Right lobe of liver (tissue), 6 donors: ENCODE data around the gene SGCD. TPM values are rescaled to one million over a fixed set of nuclear protein-coding genes. Genes with fewer than 3 reads are reported as not detected.

ENCODE experiments used
- ATAC-seq, 4 donors: fragments of 200-7000 bp; cut with Tn5 transposase; one replicate each; pipeline ENCODE4 v1.9.1; 2020; ENCODE audit warnings: mild to moderate bottlenecking in 4 of 4, moderate library complexity in 4 of 4
- DNase-seq, 3 donors: peaks; one replicate each; pipeline ENCODE4 v3.0.0-alpha.2; 2020
- H3K27ac ChIP-seq, 3 donors: fragments of 200-600 bp; one replicate each; pipeline ENCODE4 v1.8.0; 2022
- H3K27me3 ChIP-seq, 2 donors: fragments of 200-600 bp; one replicate each; pipeline ENCODE4 v1.8.0; 2022
- H3K36me3 ChIP-seq, 4 donors: fragments of 200-600 bp; sonication (generic) in 1 of 4; one replicate each; pipeline versions ENCODE4 v1.5.1 to v1.8.0; 2017 to 2022; ENCODE audit warnings: control low read depth in 1 of 4
- H3K4me1 ChIP-seq, 4 donors: fragments of 200-600 bp; sonication (generic) in 1 of 4; one replicate each; pipeline versions ENCODE4 v1.5.1 to v1.8.0; 2017 to 2022; ENCODE audit warnings: control low read depth in 1 of 4
- H3K4me3 ChIP-seq, 3 donors: fragments of 200-600 bp; one replicate each; pipeline ENCODE4 v1.8.0; 2022
- H3K9me3 ChIP-seq, 4 donors: fragments of 200-600 bp; sonication (generic) in 1 of 4; one replicate each; pipeline versions ENCODE4 v1.5.1 to v1.8.0; 2017 to 2022; ENCODE audit warnings: control low read depth in 1 of 4
- CTCF ChIP-seq, 4 donors: fragments of 200-600 bp in 3 of 4; fragments of 450-650 bp in 1 of 4; IDR thresholded peaks; one replicate each; pipeline versions ENCODE4 v1.5.1 to v1.8.0; 2016 to 2022; ENCODE audit warnings: antibody characterized with exemption in 4 of 4, mild to moderate bottlenecking in 2 of 4
- POLR2A ChIP-seq: fragments of 450-650 bp; IDR thresholded peaks from one replicate; pipeline ENCODE4 v1.6.1; 2017; ENCODE audit warnings: antibody characterized with exemption, mild to moderate bottlenecking
- WGBS: methylation state at CpG from one replicate; pipeline ENCODE4 v1.1.6; 2018; ENCODE audit warnings: low coverage, low lambda C conversion rate; ENCODE audit not compliant: insufficient coverage; ENCODE audit errors: missing lambda C conversion rate; 5-methylcytosine and 5-hydroxymethylcytosine counted together
- intact Hi-C, 2 donors: fragments of 100-400 bp; cut with DNase I; formaldehyde crosslinking; loops; one replicate each; pipeline versions ENCODE4 v1.11.2 to v1.14.1; 2022
- total RNA-seq, 6 experiments: library from RNA; depleted of rRNA in 2 of 6; stranded (reverse); fragments of >200 nt in 2 of 6; fragmentation: NEBNext Ultra II Directional in 3 of 6; extraction: Animal tissue kit (Norgen Biotek cat#: 25700) in 3 of 6; gene quantifications; one replicate each; pipeline versions ENCODE4 v1.1.0 to v1.2.4, GENCODE V29; 2016 to 2023
- donor health status: DM: no; HTN: yes; CAD: no.
- donor health status: DM: no; HTN: no; CAD: no.
- donor health status: DM: no; HTN: no; CAD: no.
- donor health status: DM: no; HTN: yes; CAD: no.
- donor health status: DM: no; HTN: yes; CAD: no.

SGCD gene
- total RNA-seq, 6 experiments from 2014 or later = 0.31 to 3.1 (median 0.95) TPM

- no peaks in the 10 kb centered on the region for H3K27me3 ChIP-seq
- 31% methylated on average over 1 of the region's 2 CpGs for WGBS
- no peaks in the 10 kb centered on the region for H3K9me3 ChIP-seq
- intact Hi-C loops = no loop called here
- H3K4me3 ChIP-seq = no peak overlapping the region
- no peaks in the 10 kb centered on the region for H3K36me3 ChIP-seq
- no peak for DNase-seq
- H3K27ac ChIP-seq = no peak overlapping the region
- TF ChIP-seq CTCF (IDR thresholded peaks at IDR 0.05) = no peak
- no peak for TF ChIP-seq POLR2A
- H3K4me1 ChIP-seq = no peaks in the 10 kb centered on the region
- no peak for ATAC-seq
Measured at GRCh38 chr5:156395306-156395675, 68.3 kb downstream of the SGCD start.

- Histone ChIP-seq H3K4me1 (no peaks in the 10 kb centered on the region), H3K27me3 (no peaks in the 10 kb centered on the region), H3K4me3 (no peak overlapping the region), H3K9me3 (no peaks in the 10 kb centered on the region), H3K27ac (no peak overlapping the region), H3K36me3 (no peaks in the 10 kb centered on the region)
- intact Hi-C loops = no loop called here
- TF ChIP-seq POLR2A = no peak
- TF ChIP-seq CTCF (IDR thresholded peaks at IDR 0.05) = no peak
- 38% methylated on average over 11 of the region's 11 CpGs for WGBS
- DNase-seq (no peak), ATAC-seq (peak in 2 of 4 donors; percentile 57 to 60)
Measured at GRCh38 chr5:156396063-156396829, 69.3 kb downstream of the SGCD start.

- Histone ChIP-seq H3K4me3 (no peak overlapping the region), H3K27me3 (no peaks in the 10 kb centered on the region), H3K4me1 (no peaks in the 10 kb centered on the region), H3K36me3 (no peaks in the 10 kb centered on the region), H3K9me3 (no peaks in the 10 kb centered on the region), H3K27ac (no peak overlapping the region)
- ATAC-seq = peak in 2 of 4 donors; percentile 7 to 76
- WGBS = 43% methylated on average over 2 of the region's 2 CpGs
- TF ChIP-seq POLR2A (no peak), CTCF (IDR thresholded peaks at IDR 0.05) (no peak)
- intact Hi-C loops = no loop called here
- no peak for DNase-seq
Measured at GRCh38 chr5:156396830-156397081, 69.8 kb downstream of the SGCD start.

GRCh38 chr5:156399323-156399722 lies 72.4 kb downstream of the SGCD start:
- no peaks in the 10 kb centered on the region for H3K27me3 ChIP-seq
- H3K4me1 ChIP-seq = no peaks in the 10 kb centered on the region
- TF ChIP-seq CTCF (IDR thresholded peaks at IDR 0.05) = no peak
- TF ChIP-seq POLR2A = no peak
- H3K36me3 ChIP-seq = no peaks in the 10 kb centered on the region
- DNase-seq (no peak), ATAC-seq (no peak)
- no peak overlapping the region for H3K27ac ChIP-seq
- no peak overlapping the region for H3K4me3 ChIP-seq
- intact Hi-C loops = no loop called here
- H3K9me3 ChIP-seq = no peaks in the 10 kb centered on the region
- 74% methylated on average over 2 of the region's 2 CpGs for WGBS
